T-cell (primary cell): ENCODE data around the gene PDE4B. TPM values are rescaled to one million over a fixed set of nuclear protein-coding genes. Genes with fewer than 3 reads are reported as not detected.

Experiments used
- ATAC-seq, 4 experiments: fragments of 200-7000 bp in 3 of 4; fragments of 150-1000 bp in 1 of 4; cut with Tn5 transposase; replicated peaks in 1 of 4; 1 replicate in 3 of 4; 2 replicates in 1 of 4; pipeline ENCODE4 v1.10.0; 2021; ENCODE audit warnings: moderate library complexity in 3 of 4, mild to moderate bottlenecking in 2 of 4, moderate number of reproducible peaks in 1 of 4
- CTCF ChIA-PET, 2 donors: fragments of 300-600 bp; sonication (Branson Sonifier 250); formaldehyde crosslinking; loops; one replicate each; lab custom pipeline; 2022; ENCODE audit warnings: antibody characterized with exemption in 2 of 2; lab: Charles Lee
- POLR2A ChIA-PET, 2 donors: fragments of 300-600 bp; sonication (Branson Sonifier 250); formaldehyde crosslinking; loops; one replicate each; lab custom pipeline; 2022; ENCODE audit warnings: antibody characterized with exemption in 2 of 2; lab: Charles Lee
- DNase-seq, 35 experiments: peaks; one replicate each; pipeline versions ENCODE4 v3.0.0 to v3.0.0-alpha.2; 2013 to 2023
- H3K27ac ChIP-seq: one replicate; pipeline ENCODE4 v1.5.1; 2013; ENCODE audit warnings: low read length
- H3K27me3 ChIP-seq, 2 experiments: replicated peaks in 1 of 2; 1 replicate in 1 of 2; 2 replicates in 1 of 2; pipeline versions ENCODE4 v1.6.1 to v1.7.0; 2013; ENCODE audit warnings: low read length in 1 of 2, mixed read lengths in 1 of 2; ENCODE audit not compliant: control insufficient read depth in 2 of 2, insufficient read depth in 2 of 2; ENCODE audit errors: extremely low read depth in 1 of 2
- H3K36me3 ChIP-seq, 2 donors: 1 replicate in 1 of 2; 2 replicates in 1 of 2; pipeline versions ENCODE4 v1.6.1 to v1.7.0; 2013; ENCODE audit warnings: low read length in 1 of 2; ENCODE audit not compliant: control insufficient read depth in 2 of 2, insufficient read depth in 1 of 2; ENCODE audit errors: extremely low read depth in 1 of 2
- H3K4me1 ChIP-seq, 2 experiments: 1 replicate in 1 of 2; 2 replicates in 1 of 2; pipeline versions ENCODE4 v1.6.1 to v1.7.0; 2013; ENCODE audit warnings: low read length in 2 of 2, mixed read lengths in 1 of 2; ENCODE audit not compliant: insufficient read depth in 2 of 2, control insufficient read depth in 1 of 2; ENCODE audit errors: extremely low read depth in 1 of 2
- H3K4me3 ChIP-seq, 2 donors: 1 replicate in 1 of 2; 2 replicates in 1 of 2; pipeline versions ENCODE4 v1.5.1 to v1.7.0; 2013; ENCODE audit warnings: mild to moderate bottlenecking in 2 of 2, low read length in 1 of 2, moderate library complexity in 1 of 2; ENCODE audit not compliant: control insufficient read depth in 1 of 2; ENCODE audit errors: extremely low read depth in 1 of 2
- H3K9me3 ChIP-seq: 2 replicates; pipeline ENCODE4 v1.7.0; 2013
- H3K27ac Mint-ChIP-seq, 2 donors: one replicate each; pipeline ENCODE4 v1.8.0; 2020 to 2021; ENCODE audit warnings: mild to moderate bottlenecking in 2 of 2, mixed read lengths in 2 of 2
- H3K27me3 Mint-ChIP-seq, 2 donors: one replicate each; pipeline ENCODE4 v1.8.0; 2021 to 2022; ENCODE audit warnings: mixed read lengths in 2 of 2
- H3K36me3 Mint-ChIP-seq: one replicate; pipeline ENCODE4 v1.8.0; 2021; ENCODE audit warnings: mixed read lengths
- H3K4me1 Mint-ChIP-seq, 3 donors: one replicate each; pipeline ENCODE4 v1.8.0; 2020 to 2022; ENCODE audit warnings: mixed read lengths in 3 of 3, mild to moderate bottlenecking in 1 of 3
- H3K4me3 Mint-ChIP-seq, 3 donors: one replicate each; pipeline ENCODE4 v1.8.0; 2020 to 2022; ENCODE audit warnings: mild to moderate bottlenecking in 3 of 3, mixed read lengths in 3 of 3, moderate library complexity in 3 of 3
- H3K9me3 Mint-ChIP-seq, 3 donors: one replicate each; pipeline ENCODE4 v1.8.0; 2020 to 2022; ENCODE audit warnings: mixed read lengths in 3 of 3
- WGBS: methylation state at CpG from one replicate; pipeline ENCODE4 v1.1.5; 2013; ENCODE audit warnings: missing lambda C conversion rate; ENCODE audit not compliant: insufficient coverage; 5-methylcytosine and 5-hydroxymethylcytosine counted together
- total RNA-seq, 35 experiments: library from RNA in 6 of 35; stranded (reverse) in 6 of 35; fragments of 120-200 nt in 1 of 35; gene quantifications; one replicate each; pipeline versions ENCODE4 v1.2.1 to v1.2.4 and lab custom pipeline; 2013 to 2026

PDE4B gene
- total RNA-seq, 5 donors from 2014 or later (not counting 1 experiment from before 2014, with no cell fraction given) = 46.3 to 103 (median 54.1) TPM

- CTCF ChIA-PET = no interaction called here
- no peaks in the 10 kb centered on the region for H3K27me3 ChIP-seq
- Mint-ChIP-seq H3K4me3 (no peak overlapping the region), H3K27me3 (peaks cover 7 to 14% of the 10 kb centered on the region in 2 donors), H3K4me1 (no peaks in the 10 kb centered on the region), H3K27ac (no peak overlapping the region), H3K9me3 (no peaks in the 10 kb centered on the region), H3K36me3 (no peaks in the 10 kb centered on the region)
- no peak overlapping the region for H3K27ac ChIP-seq
- DNase-seq = no peak
- no peaks in the 10 kb centered on the region for H3K9me3 ChIP-seq
- ATAC-seq = no peak
- H3K36me3 ChIP-seq = no peaks in the 10 kb centered on the region
- POLR2A ChIA-PET = no interaction called here
- no peaks in the 10 kb centered on the region for H3K4me1 ChIP-seq
- no peak overlapping the region for H3K4me3 ChIP-seq
Observed at GRCh38 chr1:65924471-65924870, 131.8 kb downstream of the PDE4B start.

- peaks cover 0 to 7% of the 10 kb centered on the region in 2 donors for H3K27me3 Mint-ChIP-seq
- H3K27ac ChIP-seq = no peak overlapping the region
- H3K4me1 ChIP-seq = no peaks in the 10 kb centered on the region
- H3K9me3 Mint-ChIP-seq = no peaks in the 10 kb centered on the region
- H3K36me3 Mint-ChIP-seq = no peaks in the 10 kb centered on the region
- POLR2A ChIA-PET = no interaction called here
- no peaks in the 10 kb centered on the region for H3K27me3 ChIP-seq
- H3K4me1 Mint-ChIP-seq = no peaks in the 10 kb centered on the region
- DNase-seq = no peak
- H3K36me3 ChIP-seq = no peaks in the 10 kb centered on the region
- CTCF ChIA-PET = no interaction called here
- no peaks in the 10 kb centered on the region for H3K9me3 ChIP-seq
- H3K4me3 Mint-ChIP-seq = no peak overlapping the region
- no peak overlapping the region for H3K27ac Mint-ChIP-seq
- no peak for ATAC-seq
- no peak overlapping the region for H3K4me3 ChIP-seq
Observed at GRCh38 chr1:65938506-65938905, 145.8 kb downstream of the PDE4B start.

GRCh38 chr1:65939191-65939590 is 146.5 kb downstream of the PDE4B start:
- no peaks in the 10 kb centered on the region for H3K9me3 ChIP-seq
- H3K27ac ChIP-seq = no peak overlapping the region
- no peak overlapping the region for H3K4me3 ChIP-seq
- Mint-ChIP-seq H3K9me3 (no peaks in the 10 kb centered on the region), H3K27ac (no peak overlapping the region), H3K36me3 (no peaks in the 10 kb centered on the region), H3K4me3 (no peak overlapping the region), H3K4me1 (no peaks in the 10 kb centered on the region), H3K27me3 (peaks cover under 1 to 10% of the 10 kb centered on the region in 2 donors)
- ChIA-PET POLR2A (no interaction called here), CTCF (interaction anchor here in 1 of 2 donors (1.1 kb wide), 1 partner anchor 20 kb away, joined by 3 read pairs; no protein-coding TSS in a partner anchor)
- ATAC-seq (no peak), DNase-seq (no peak)
- H3K36me3 ChIP-seq = no peaks in the 10 kb centered on the region
- H3K27me3 ChIP-seq = no peaks in the 10 kb centered on the region
- H3K4me1 ChIP-seq = no peaks in the 10 kb centered on the region

DNA sequence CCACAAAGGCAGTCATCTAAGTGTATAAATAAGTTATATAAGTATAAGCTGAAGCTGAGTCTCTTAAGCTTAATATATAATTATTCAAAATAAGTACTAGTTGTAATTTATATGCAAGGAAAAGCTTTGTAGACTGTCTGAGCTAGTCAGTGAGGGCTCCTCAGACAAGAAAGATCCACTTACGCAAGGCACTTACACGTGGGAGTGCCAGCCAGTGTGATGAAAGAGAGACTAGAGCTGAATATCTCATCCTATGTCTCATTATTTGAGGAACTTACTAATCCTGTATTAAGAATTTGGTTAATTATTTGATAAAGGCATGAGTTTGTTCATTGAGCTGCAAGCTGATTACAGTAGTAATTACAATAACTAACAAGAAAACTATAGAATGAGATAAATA is 146.9 kb downstream of the PDE4B start:
- Mint-ChIP-seq H3K4me3 (no peak overlapping the region), H3K27me3 (peaks cover 5 to 12% of the 10 kb centered on the region in 2 donors), H3K9me3 (no peaks in the 10 kb centered on the region), H3K4me1 (no peaks in the 10 kb centered on the region), H3K36me3 (no peaks in the 10 kb centered on the region), H3K27ac (no peak overlapping the region)
- ChIA-PET POLR2A (no interaction called here), CTCF (interaction anchor here in 1 of 2 donors (0.5 to 1.1 kb wide), 2 partner anchors 20 to 347 kb away, joined by 3 to 6 read pairs; no protein-coding TSS in a partner anchor)
- ATAC-seq = no peak
- no peak overlapping the region for H3K4me3 ChIP-seq
- no CpG with 5 or more reads among the region's 2 CpGs for WGBS
- no peaks in the 10 kb centered on the region for H3K4me1 ChIP-seq
- DNase-seq = no peak
- H3K36me3 ChIP-seq = no peaks in the 10 kb centered on the region
- H3K9me3 ChIP-seq = no peaks in the 10 kb centered on the region
- H3K27me3 ChIP-seq = no peaks in the 10 kb centered on the region
- H3K27ac ChIP-seq = no peak overlapping the region

- Histone ChIP-seq H3K27me3 (no peaks in the 10 kb centered on the region), H3K4me3 (no peak overlapping the region), H3K4me1 (no peaks in the 10 kb centered on the region), H3K9me3 (no peaks in the 10 kb centered on the region), H3K27ac (no peak overlapping the region), H3K36me3 (no peaks in the 10 kb centered on the region)
- no peak for ATAC-seq
- WGBS = 82% methylated on average over 3 of the region's 4 CpGs
- H3K27me3 Mint-ChIP-seq = peaks cover 5 to 12% of the 10 kb centered on the region in 2 donors
- H3K36me3 Mint-ChIP-seq = no peaks in the 10 kb centered on the region
- no peaks in the 10 kb centered on the region for H3K9me3 Mint-ChIP-seq
- ChIA-PET CTCF (interaction anchor here in 1 of 2 donors (0.5 to 1.1 kb wide), 2 partner anchors 19 to 348 kb away, joined by 3 to 6 read pairs; no protein-coding TSS in a partner anchor), POLR2A (no interaction called here)
- DNase-seq = no peak
- H3K4me1 Mint-ChIP-seq = no peaks in the 10 kb centered on the region
- no peak overlapping the region for H3K4me3 Mint-ChIP-seq
- H3K27ac Mint-ChIP-seq = no peak overlapping the region
Observed at GRCh38 chr1:65940126-65940525, 147.4 kb downstream of the PDE4B start.

DNA sequence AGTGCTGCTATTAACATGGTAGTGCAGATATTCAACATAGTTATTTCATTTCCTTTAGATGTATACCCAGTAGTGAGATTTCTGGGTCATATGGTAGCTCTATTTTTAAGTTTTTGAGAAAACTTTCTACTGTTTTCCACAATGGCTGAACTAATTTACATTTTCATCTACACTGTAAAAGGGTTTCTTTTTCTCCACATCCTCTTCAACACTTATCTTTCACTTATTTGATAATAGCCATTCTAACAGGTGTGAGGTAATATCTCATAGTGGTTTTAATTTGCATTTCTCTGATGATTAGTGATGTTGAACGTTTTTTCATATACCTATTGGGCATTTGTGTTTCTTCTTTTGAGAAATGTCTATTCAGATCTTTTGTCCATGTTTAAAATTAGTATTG is 149.8 kb downstream of the PDE4B start:
- Mint-ChIP-seq H3K4me1 (no peaks in the 10 kb centered on the region), H3K27me3 (peaks cover 10 to 17% of the 10 kb centered on the region in 2 donors), H3K36me3 (no peaks in the 10 kb centered on the region), H3K4me3 (no peak overlapping the region), H3K27ac (no peak overlapping the region), H3K9me3 (no peaks in the 10 kb centered on the region)
- no peaks in the 10 kb centered on the region for H3K27me3 ChIP-seq
- ATAC-seq (no peak), DNase-seq (no peak)
- ChIA-PET POLR2A (no interaction called here), CTCF (no interaction called here)
- H3K4me3 ChIP-seq = no peak overlapping the region
- H3K9me3 ChIP-seq = no peaks in the 10 kb centered on the region
- H3K27ac ChIP-seq = no peak overlapping the region
- no peaks in the 10 kb centered on the region for H3K4me1 ChIP-seq
- H3K36me3 ChIP-seq = no peaks in the 10 kb centered on the region
- WGBS = no CpG with 5 or more reads among the region's 1 CpG

DNA sequence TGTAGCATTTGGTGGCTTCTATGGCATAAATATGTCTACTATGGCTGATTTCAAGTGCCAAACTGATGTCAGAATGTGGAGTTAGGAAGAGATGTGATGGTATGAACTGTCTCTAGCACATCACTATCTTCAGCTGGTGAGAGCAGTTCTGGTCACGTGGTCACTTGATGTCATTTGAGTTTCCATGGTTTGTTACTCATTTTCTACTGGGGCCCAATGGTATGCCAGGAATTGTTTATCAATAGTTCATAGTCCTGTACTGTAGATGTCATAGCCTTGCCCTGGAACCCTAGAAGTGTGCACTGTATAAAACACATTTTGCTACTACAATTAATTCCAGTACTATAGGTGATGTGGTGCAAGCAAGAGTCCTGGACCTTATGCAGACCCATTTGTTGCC is 153.7 kb downstream of the PDE4B start:
- Mint-ChIP-seq H3K27me3 (peaks cover 11 to 14% of the 10 kb centered on the region in 2 donors), H3K27ac (no peak overlapping the region), H3K9me3 (no peaks in the 10 kb centered on the region), H3K4me3 (no peak overlapping the region), H3K36me3 (no peaks in the 10 kb centered on the region), H3K4me1 (no peaks in the 10 kb centered on the region)
- Histone ChIP-seq H3K36me3 (no peaks in the 10 kb centered on the region), H3K9me3 (no peaks in the 10 kb centered on the region), H3K27ac (no peak overlapping the region), H3K4me1 (no peaks in the 10 kb centered on the region), H3K27me3 (no peaks in the 10 kb centered on the region), H3K4me3 (no peak overlapping the region)
- ATAC-seq = no peak
- ChIA-PET POLR2A (no interaction called here), CTCF (no interaction called here)
- no peak for DNase-seq
- WGBS = no CpG with 5 or more reads among the region's 1 CpG
